ENCODE results near the gene INO80.
"Not testable (repeated sequence)": the region's sequence is repeated elsewhere in the genome, so short reads cannot be mapped to it uniquely, and the experiment has no call there.

The INO80 gene

GRCh38 chr15:40968290-40969085, 147.6 kb downstream of the INO80 start:
- in situ Hi-C loops (cut with MboI; ENCODE audit: low sequenced_read_pairs) = no loop called here

- in situ Hi-C loops (cut with MboI; ENCODE audit: low sequenced_read_pairs) = no loop called here
Measured at GRCh38 chr15:40964634-40965033, 151.4 kb downstream of the INO80 start.

DNA sequence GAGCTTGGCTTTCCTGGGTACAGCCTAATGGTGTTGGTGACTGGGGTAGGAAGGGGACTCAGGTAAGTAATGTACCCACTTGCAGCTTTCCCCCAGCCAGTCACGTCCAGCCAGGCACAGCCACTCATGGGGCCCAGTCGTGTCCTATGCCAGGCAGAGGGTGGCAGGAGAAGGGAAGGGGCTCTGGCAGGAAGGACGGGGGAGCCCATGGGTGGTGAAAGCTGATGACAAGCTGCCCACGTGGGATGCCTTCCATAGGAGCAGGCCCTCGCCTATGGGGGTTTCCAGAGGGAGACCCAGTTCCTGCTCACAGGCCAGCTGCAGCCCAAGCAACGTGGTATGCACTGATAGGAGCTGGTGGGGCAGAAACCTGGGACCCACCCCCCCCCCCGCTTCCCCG, 152.1 kb downstream of the INO80 start:
- in situ Hi-C loops (cut with MboI; ENCODE audit: low sequenced_read_pairs) = no loop called here

DNA sequence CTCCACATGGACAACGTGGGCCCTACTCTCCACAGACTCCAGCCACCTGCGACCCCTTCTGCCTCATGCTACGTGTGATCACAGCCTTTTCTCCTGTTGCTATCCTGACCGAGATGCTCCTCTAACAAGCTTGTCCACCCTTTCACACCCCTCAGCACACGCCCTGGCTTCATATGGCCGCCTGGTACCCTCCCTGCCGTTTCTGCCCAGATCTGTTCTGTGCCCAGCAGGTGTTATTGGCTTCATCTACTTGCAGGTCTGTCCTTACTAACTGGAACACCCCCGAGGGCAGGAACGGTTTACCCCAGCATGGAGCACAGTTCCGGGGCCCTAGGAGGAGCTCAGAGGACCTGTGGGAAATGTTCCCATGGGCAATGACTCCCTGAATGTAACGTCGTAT, 152.9 kb downstream of the INO80 start:
- in situ Hi-C loops (cut with MboI; ENCODE audit: low sequenced_read_pairs) = no loop called here

- in situ Hi-C loops (cut with MboI; ENCODE audit: low sequenced_read_pairs) = not testable (repeated sequence)
Measured at GRCh38 chr15:40962317-40962716, 153.8 kb downstream of the INO80 start.

- in situ Hi-C loops (cut with MboI; ENCODE audit: low sequenced_read_pairs) = not testable (repeated sequence)
Measured at GRCh38 chr15:40961740-40962139, 154.3 kb downstream of the INO80 start.

GRCh38 chr15:40960925-40961324, 155.2 kb downstream of the INO80 start:
- in situ Hi-C loops (cut with MboI; ENCODE audit: low sequenced_read_pairs) = no loop called here

- in situ Hi-C loops (cut with MboI; ENCODE audit: low sequenced_read_pairs) = no loop called here
Measured at GRCh38 chr15:40960151-40960885, 155.8 kb downstream of the INO80 start.

DNA sequence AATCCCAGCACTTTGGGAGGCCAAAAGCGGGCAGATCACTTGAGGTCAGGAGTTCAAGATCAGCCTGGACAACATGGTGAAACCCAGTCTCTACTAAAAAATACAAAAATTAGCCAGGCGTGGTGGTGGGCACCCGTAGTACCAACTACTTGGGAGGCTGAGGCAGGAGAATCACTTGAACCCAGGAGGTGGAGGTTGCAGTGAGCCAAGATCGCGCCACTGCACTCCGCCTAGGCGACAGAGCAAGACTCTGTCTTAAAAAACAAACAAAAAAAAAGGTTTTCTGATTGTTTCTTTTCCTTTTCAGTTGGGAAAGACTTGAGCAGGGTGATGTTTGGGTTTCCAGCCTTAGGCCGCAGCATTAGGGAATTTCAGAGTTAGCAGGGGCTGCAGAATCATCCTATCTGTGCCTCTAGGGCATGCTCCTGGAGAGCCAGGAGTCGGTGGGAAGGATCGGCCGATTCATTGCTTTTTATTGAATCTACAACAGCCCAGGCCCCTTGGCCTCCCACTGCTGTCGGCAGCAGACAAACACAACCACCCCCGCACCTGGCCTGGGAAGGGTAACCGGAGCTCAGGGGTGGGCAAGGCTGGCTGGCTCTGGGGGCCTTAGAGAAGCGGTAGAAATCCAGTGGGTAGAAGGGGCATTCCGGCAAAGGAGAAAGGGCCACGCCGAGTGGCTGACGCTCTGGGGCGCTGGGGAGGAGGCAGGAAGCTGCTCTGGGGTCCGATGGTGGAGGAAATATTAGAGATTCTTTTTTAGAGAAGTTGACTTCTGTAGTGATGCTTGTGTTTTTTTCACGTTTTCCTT, 156.5 kb downstream of the INO80 start:
- in situ Hi-C loops (cut with MboI; ENCODE audit: low sequenced_read_pairs) = no loop called here

GRCh38 chr15:40958723-40959122, 157.4 kb downstream of the INO80 start:
- in situ Hi-C loops (cut with MboI; ENCODE audit: low sequenced_read_pairs) = no loop called here

GRCh38 chr15:40958146-40958545, 157.9 kb downstream of the INO80 start:
- in situ Hi-C loops (cut with MboI; ENCODE audit: low sequenced_read_pairs) = no loop called here

DNA sequence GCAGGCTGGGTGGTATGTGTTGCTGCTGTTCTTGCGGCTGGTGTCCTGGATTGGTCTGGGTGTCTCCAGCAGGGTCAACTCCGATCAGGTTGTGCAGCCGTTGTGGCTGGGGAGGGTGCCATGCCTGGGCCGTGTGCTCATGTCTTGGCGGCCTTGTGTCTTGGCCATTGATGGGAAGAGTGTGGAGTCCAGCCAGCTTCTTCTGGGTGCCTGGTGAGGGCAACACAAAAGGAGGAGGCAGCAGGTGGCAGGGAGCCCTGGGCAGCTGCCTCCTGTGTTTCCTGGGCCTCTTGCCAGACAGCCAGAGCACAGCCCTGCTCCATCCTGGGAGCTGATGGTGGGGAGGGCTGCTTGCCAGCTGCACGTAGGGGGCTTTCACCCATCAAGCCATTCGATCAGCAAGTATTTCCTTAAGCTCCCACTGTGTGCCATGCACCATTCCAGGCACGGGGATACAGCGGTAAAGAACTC, 158.5 kb downstream of the INO80 start:
- in situ Hi-C loops (cut with MboI; ENCODE audit: low sequenced_read_pairs) = no loop called here

DNA sequence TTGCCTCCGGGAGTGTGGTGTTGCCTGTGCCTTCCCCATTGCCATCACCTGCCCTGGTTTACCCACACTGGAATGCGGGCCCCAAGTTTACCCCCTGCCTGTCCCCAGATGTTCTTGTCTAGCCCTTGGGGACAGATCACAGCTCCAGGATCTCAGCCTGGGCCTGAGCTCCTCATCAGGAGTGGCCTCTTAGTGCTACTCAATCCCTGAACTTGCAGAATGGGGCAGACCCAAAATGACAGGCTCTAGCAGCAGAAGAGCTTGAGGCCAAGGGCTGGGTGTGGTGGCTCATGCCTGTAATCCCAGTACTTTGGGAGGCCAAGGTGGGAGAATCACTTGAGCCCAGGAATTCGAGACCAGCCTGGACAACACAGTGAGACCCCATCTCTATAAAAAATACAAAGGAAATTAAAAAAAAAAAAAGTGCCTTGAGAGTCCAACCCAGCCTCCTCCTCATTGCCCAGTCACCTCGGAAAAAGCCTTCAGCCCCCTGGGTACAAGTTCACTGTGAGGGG, 159.0 kb downstream of the INO80 start:
- in situ Hi-C loops (cut with MboI; ENCODE audit: low sequenced_read_pairs) = no loop called here

DNA sequence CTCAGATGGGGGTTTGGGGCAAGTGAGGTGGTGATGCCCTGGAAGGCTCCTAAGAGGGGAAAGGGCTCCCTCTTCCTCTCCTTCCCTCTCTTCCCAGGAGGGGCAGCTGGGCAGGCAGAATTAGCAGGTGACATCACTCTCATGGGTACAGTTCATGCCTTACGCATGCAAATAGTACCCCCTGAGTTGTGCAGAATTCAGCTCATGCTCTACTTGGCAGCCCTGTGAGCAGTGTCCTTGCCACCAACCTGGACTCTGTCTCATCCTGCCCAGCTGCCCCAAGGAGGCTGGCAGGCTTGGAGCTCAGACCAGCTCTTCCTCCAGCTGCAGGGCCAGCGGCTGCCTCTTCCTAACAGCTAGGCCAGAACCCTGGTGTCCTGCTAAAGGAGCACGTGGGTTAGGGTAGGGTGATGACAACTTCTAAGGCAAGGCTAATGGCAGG, 159.5 kb downstream of the INO80 start:
- in situ Hi-C loops (cut with MboI; ENCODE audit: low sequenced_read_pairs) = no loop called here

DNA sequence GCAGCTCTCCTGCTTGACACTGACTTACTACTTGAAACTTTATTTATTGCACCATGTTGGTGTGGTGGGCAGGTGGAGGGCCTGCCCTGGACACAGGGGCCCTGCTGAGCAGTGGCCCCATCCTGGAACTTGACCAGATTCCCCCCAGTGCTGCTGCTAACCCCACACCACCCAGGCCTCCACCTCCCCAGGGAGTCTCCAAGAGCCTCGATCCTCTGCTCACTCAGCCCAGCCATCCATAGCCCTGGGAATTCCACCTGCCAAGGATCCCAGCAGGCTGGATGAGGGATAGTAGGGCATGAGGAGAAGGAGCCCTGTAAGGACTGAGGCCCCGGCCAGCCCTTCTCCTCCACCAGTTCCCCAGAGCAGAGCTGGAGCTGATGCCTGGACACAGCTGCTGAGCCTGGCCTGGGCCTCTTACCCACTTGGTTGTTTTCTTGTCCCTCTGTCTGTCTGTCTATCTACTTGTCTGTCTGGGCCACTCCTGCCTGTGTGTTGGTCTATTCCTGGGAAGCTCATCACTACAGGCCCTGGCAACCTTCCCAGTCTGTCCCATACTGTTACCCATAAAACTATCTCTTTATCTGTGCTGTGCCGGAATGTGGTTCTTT, 160.0 kb downstream of the INO80 start:
- in situ Hi-C loops (cut with MboI; ENCODE audit: low sequenced_read_pairs) = no loop called here

GRCh38 chr15:40955141-40955903, 160.8 kb downstream of the INO80 start:
- in situ Hi-C loops (cut with MboI; ENCODE audit: low sequenced_read_pairs) = no loop called here

- in situ Hi-C loops (cut with MboI; ENCODE audit: low sequenced_read_pairs) = not testable (repeated sequence)
Measured at GRCh38 chr15:40954158-40954848, 161.8 kb downstream of the INO80 start.

DNA sequence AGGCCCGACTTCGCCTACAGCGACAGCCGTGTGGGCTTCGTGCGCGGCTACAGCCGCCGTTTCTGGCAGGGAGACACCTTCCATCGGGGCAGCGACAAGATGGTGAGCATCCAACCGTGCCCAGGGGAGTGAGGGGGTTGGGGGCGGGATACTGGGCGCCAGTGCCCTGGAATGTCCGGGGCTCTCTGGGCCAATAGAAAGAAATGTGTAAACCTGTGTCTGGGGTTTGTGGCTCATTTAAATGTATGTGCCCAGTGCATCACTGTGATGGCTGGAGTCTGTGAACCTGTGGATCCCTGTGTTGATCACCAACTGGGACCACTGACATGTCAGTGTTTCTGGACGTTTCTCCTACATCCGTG, 162.4 kb downstream of the INO80 start:
- in situ Hi-C loops (cut with MboI; ENCODE audit: low sequenced_read_pairs) = no loop called here
